ENCODE results near the gene SLC22A17. TPM values are rescaled to one million over a fixed set of nuclear protein-coding genes. Genes with fewer than 3 reads are reported as not detected.

SLC22A17 gene
- total and polyA plus RNA-seq, 11 donors: 7.2 to 14.9 (median 9.8) TPM

DNA sequence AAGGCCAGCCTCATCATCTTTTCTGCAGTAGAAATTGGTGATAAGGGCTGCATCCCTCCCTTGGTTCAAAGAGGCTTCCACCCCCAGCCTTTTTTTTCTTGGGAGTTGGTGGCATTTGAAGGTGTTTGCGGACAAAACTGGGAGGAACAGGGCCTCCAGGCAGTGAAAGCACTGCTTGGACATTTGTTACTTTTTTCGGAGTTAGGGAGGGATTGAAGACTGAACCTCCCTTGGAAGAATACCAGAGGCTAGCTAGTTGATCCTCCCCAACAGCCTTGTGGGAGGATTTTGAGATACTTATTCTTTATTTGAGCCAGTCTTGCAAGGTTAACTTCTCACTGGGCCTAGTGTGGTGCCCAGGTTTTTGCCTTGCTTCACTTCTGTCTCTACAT, 28.2 kb downstream of the SLC22A17 start:
- Histone ChIP-seq H3K27ac (no peak overlapping the region), H3K27me3 (no peaks in the 10 kb centered on the region), H3K4me1 (peaks cover 4 to 29% (median 16%) of the 10 kb centered on the region in 12 donors), H3K4me3 (no peak overlapping the region), H3K36me3 (peaks cover 0 to 39% (median 33%) of the 10 kb centered on the region in 9 donors), H3K9me3 (no peaks in the 10 kb centered on the region)
- 78 to 93% (median 85%) methylated on average over 2 of the region's 2 CpGs for WGBS, 4 donors
- TF ChIP-seq POLR2A (IDR thresholded peaks at IDR 0.05): no peak
- no peak for TF ChIP-seq CTCF (IDR thresholded peaks at IDR 0.05)
- no peak for DNase-seq
- ATAC-seq: no peak
- intact Hi-C loops (cut with DNase I): loop anchor here in 7 of 10 donors (5.0 to 10.0 kb wide), 4 partner anchors 130 to 240 kb away; partner anchors contain the start of genes AP1G2 (in 5 of the 7), NGDN (in 2 of the 7), THTPA (in 1 of the 7) and ZFHX2 (in 1 of the 7)

DNA sequence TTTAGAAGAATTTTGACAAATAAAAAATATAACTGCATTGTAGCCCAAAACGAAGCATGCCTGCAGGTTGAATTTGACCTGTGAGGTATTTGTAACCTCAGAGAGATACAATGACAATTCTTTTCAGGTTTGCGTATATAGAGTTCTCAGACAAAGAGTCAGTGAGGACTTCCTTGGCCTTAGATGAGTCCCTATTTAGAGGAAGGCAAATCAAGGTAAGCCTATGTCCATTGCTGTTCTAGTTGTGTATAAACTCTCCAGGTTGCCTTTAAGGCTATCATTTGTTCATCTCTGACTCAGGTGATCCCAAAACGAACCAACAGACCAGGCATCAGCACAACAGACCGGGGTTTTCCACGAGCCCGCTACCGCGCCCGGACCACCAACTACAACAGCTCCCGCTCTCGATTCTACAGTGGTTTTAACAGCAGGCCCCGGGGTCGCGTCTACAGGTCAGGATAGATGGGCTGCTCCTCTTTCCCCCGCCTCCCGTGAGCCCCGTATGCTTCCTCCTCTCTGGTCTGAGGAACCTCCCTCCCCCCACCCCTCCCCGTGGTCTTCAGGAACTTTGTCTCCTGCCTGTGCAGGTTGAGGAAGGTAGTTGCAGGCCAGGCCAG, 28.7 kb downstream of the SLC22A17 start:
- no peak for TF ChIP-seq POLR2A (IDR thresholded peaks at IDR 0.05)
- no peak for TF ChIP-seq CTCF (IDR thresholded peaks at IDR 0.05)
- intact Hi-C loops (cut with DNase I): loop anchor here in 7 of 10 donors (5.0 to 10.0 kb wide), 4 partner anchors 131 to 241 kb away; partner anchors contain the start of genes AP1G2 (in 5 of the 7), NGDN (in 2 of the 7), THTPA (in 1 of the 7) and ZFHX2 (in 1 of the 7)
- DNase-seq (no peak), ATAC-seq (no peak)
- Histone ChIP-seq H3K4me1 (peaks cover 4 to 29% (median 16%) of the 10 kb centered on the region in 12 donors), H3K27me3 (no peaks in the 10 kb centered on the region), H3K36me3 (peaks cover 0 to 39% (median 33%) of the 10 kb centered on the region in 9 donors), H3K9me3 (no peaks in the 10 kb centered on the region), H3K4me3 (no peak overlapping the region), H3K27ac (no peak overlapping the region)
- WGBS, 4 donors: 85 to 89% (median 86%) methylated on average over 18 of the region's 18 CpGs

- H3K9me3 ChIP-seq: no peaks in the 10 kb centered on the region
- no peak for ATAC-seq
- TF ChIP-seq POLR2A (IDR thresholded peaks at IDR 0.05): no peak
- no peak for TF ChIP-seq CTCF (IDR thresholded peaks at IDR 0.05)
- H3K27me3 ChIP-seq: no peaks in the 10 kb centered on the region
- peak overlapping the region; percentile 84 to 99 (median 92) for H3K4me3 ChIP-seq
- intact Hi-C loops (cut with DNase I): loop anchor here in 7 of 10 donors (5.0 to 10.0 kb wide), 4 partner anchors 132 to 242 kb away; partner anchors contain the start of genes AP1G2 (in 5 of the 7), NGDN (in 2 of the 7), THTPA (in 1 of the 7) and ZFHX2 (in 1 of the 7)
- DNase-seq: no peak
- H3K27ac ChIP-seq: peak overlapping the region in 9 of 12 donors; percentile 96 to 98 (median 97)
- 51 to 54% (median 52%) methylated on average over 10 of the region's 10 CpGs for WGBS, 4 donors
- H3K36me3 ChIP-seq: peaks cover 0 to 39% (median 33%) of the 10 kb centered on the region in 9 donors
- peaks cover 4 to 26% (median 16%) of the 10 kb centered on the region in 12 donors for H3K4me1 ChIP-seq
Measured at GRCh38 chr14:23322568-23323517, 29.8 kb downstream of the SLC22A17 start.

All from heart left ventricle (tissue), 16 donors.